Heart left ventricle (tissue), 16 donors: ENCODE data around the gene SULF2. TPM values are rescaled to one million over a fixed set of nuclear protein-coding genes. Genes with fewer than 3 reads are reported as not detected.

ENCODE experiments used
- ATAC-seq, 4 donors: fragments of 200-7000 bp; cut with Tn5 transposase; one replicate each; pipeline ENCODE4 v1.9.1; 2020 to 2022; ENCODE audit warnings: moderate library complexity in 4 of 4, mild to moderate bottlenecking in 3 of 4, moderate number of reproducible peaks in 1 of 4
- DNase-seq, 5 donors: peaks; one replicate each; pipeline ENCODE4 v3.0.0-alpha.2; 2020
- H3K27ac ChIP-seq, 12 donors: fragments of 200-600 bp; sonication (generic) in 4 of 12; one replicate each; pipeline versions ENCODE4 v1.5.0 to v1.8.0; 2016 to 2022; ENCODE audit warnings: mild to moderate bottlenecking in 2 of 12
- H3K27me3 ChIP-seq, 9 donors: fragments of 200-600 bp; sonication (generic) in 2 of 9; one replicate each; pipeline versions ENCODE4 v1.5.1 to v1.8.0; 2016 to 2022; ENCODE audit warnings: mild to moderate bottlenecking in 3 of 9
- H3K36me3 ChIP-seq, 9 donors: fragments of 200-600 bp; sonication (generic) in 2 of 9; one replicate each; pipeline versions ENCODE4 v1.5.0 to v1.8.0; 2018 to 2022; ENCODE audit warnings: mild to moderate bottlenecking in 2 of 9
- H3K4me1 ChIP-seq, 12 donors: fragments of 200-600 bp; sonication (generic) in 4 of 12; one replicate each; pipeline versions ENCODE4 v1.5.0 to v1.8.0; 2016 to 2022; ENCODE audit warnings: mild to moderate bottlenecking in 3 of 12
- H3K4me3 ChIP-seq, 12 donors: fragments of 200-600 bp; sonication (generic) in 4 of 12; one replicate each; pipeline versions ENCODE4 v1.5.0 to v1.8.0; 2017 to 2022; ENCODE audit warnings: mild to moderate bottlenecking in 9 of 12, moderate library complexity in 4 of 12
- H3K9me3 ChIP-seq, 12 donors: fragments of 200-600 bp; sonication (generic) in 4 of 12; one replicate each; pipeline versions ENCODE4 v1.5.0 to v1.8.0; 2016 to 2022; ENCODE audit warnings: mild to moderate bottlenecking in 1 of 12
- CTCF ChIP-seq, 12 donors: fragments of 200-600 bp; sonication (generic) in 4 of 12; IDR thresholded peaks; one replicate each; pipeline versions ENCODE4 v1.5.0 to v1.8.0; 2018 to 2022; ENCODE audit warnings: antibody characterized with exemption in 12 of 12, mild to moderate bottlenecking in 5 of 12
- POLR2A ChIP-seq, 2 donors: fragments of 450-650 bp; IDR thresholded peaks; one replicate each; pipeline ENCODE4 v1.6.1; 2017; ENCODE audit warnings: antibody characterized with exemption in 2 of 2, mild to moderate bottlenecking in 2 of 2, moderate library complexity in 2 of 2
- WGBS, 4 donors: extraction: QIAGEN DNeasy Blood & Tissue Kit in 2 of 4; methylation state at CpG; one replicate each; pipeline versions ENCODE4 v1.1.5 to v1.1.7; 2013 to 2018; 5-methylcytosine and 5-hydroxymethylcytosine counted together
- intact Hi-C, 10 donors: fragments of 100-400 bp; cut with DNase I; formaldehyde crosslinking; loops; one replicate each; pipeline versions ENCODE4 v1.11.1 to v1.14.2; 2022
- polyA plus RNA-seq, 2 donors: library from polyadenylated mRNA; stranded (reverse); fragments of 200-250 nt; gene quantifications; one replicate each; pipeline ENCODE4 v1.2.3, GENCODE V29; 2013
- total RNA-seq, 9 donors: library from RNA; depleted of rRNA in 2 of 9; stranded (reverse); fragments of >200 nt in 2 of 9; fragmentation: NEBNext Ultra II Directional in 3 of 9; extraction: Animal tissue kit (Norgen Biotek cat#: 25700) in 3 of 9; gene quantifications; one replicate each; pipeline versions ENCODE4 v1.1.0 to v1.2.4, GENCODE V29; 2016 to 2023
- donor health status: ischemic (EF 13 %, LVEDD 7.1; RV severe dilation, severe dysfunction).
- donor health status: healthy with polysubstance abuse.
- donor health status: DM: no; HTN: yes; CAD: no.
- donor health status: DM: no; HTN: no; CAD: no.
- donor health status: ischemic (EF 25% LVEDD 6.9; RV normal size, moderate dysfunction).
- donor health status: ischemic (EF 25% LVEDD 5.7; RV mildly dilated, moderate dysfunction).
- donor health status: healthy.
- donor health status: DM: yes; HTN: yes; CAD: no.
- donor health status: ischemic (EF 35%, LVEDD 5.7; RV mildly dilated, moderate dysfunction).
- donor health status: nonischemic (EF 11% LVEDD 7.7; RV severe dilation, severe dysfunction).
- donor health status: DM: yes; HTN: yes; CAD: no.
- donor health status: PGD.
- donor health status: ischemic (EF 29% LVEDD 5.4; RV normal size, mild dysfunction).
- donor health status: nonischemic (EF 23%, LVEDD 6.1; RV moderate dilation, normal function).

Gene SULF2
- total and polyA plus RNA-seq, 11 donors, result 16.7 to 51.5 (median 28.5) TPM

DNA sequence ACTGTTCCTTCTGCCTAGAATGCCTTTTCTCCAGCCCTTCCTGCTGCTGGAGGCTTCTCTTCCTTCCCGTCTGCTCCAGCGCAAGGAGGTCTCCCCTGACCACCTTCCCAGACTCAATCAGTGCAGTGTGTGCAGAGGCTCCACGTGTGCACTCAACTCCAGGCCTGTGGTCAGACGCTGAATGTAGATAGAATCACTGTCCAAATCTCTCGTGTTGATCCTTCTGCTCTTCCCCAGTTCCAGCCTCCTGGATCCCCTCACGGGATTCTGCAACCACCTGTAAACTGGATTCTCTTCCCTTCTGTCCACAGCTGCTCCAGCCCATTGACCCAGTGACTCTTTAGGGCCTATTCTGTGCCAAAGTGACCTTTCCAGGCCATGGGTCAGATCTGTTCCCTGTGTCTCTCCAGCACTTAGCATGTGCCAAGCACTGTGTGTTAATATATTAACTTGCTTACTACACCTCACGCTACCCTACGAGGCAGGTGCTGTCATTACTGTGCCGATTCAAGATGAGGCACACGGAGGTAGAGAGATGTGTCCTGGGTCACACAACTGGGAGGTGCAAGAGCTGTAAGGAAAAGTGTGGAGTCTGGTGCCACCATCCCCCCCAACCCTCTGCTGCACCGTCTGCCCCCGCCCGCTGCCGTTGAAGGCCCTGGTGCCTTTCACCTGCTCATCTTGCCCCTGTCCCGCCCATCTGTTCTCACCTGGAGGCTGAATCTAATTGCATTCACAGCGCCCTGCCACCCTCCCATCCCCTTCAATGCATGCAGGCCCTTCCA, 112.2 kb downstream of the SULF2 start:
- intact Hi-C loops, result loop anchor here in 1 of 10 donors (10.0 kb wide), 1 partner anchor 112 kb away; the partner anchor contains the start of gene SULF2
- peaks cover 0 to 37% (median 12%) of the 10 kb centered on the region in 9 donors for H3K36me3 ChIP-seq
- WGBS, 4 donors, result 95 to 97% (median 96%) methylated on average over 16 of the region's 16 CpGs

GRCh38 chr20:47672166-47672565, 113.1 kb downstream of the SULF2 start:
- no peak overlapping the region for H3K4me3 ChIP-seq
- DNase-seq (peak in 1 of 5 donors; percentile 11), ATAC-seq (no peak)
- TF ChIP-seq CTCF (IDR thresholded peaks at IDR 0.05) (no peak), POLR2A (IDR thresholded peaks at IDR 0.05) (no peak)
- no peak overlapping the region for H3K27ac ChIP-seq
- H3K36me3 ChIP-seq, result peaks cover 0 to 32% (median 12%) of the 10 kb centered on the region in 9 donors
- 95 to 98% (median 96%) methylated on average over 14 to 15 of the region's 15 CpGs for WGBS, 4 donors
- intact Hi-C loops, result loop anchor here in 1 of 10 donors (10.0 kb wide), 1 partner anchor 113 kb away; the partner anchor contains the start of gene SULF2
- no peaks in the 10 kb centered on the region for H3K27me3 ChIP-seq
- peaks cover 0 to 7% (median 0%) of the 10 kb centered on the region in 12 donors for H3K4me1 ChIP-seq
- H3K9me3 ChIP-seq, result no peaks in the 10 kb centered on the region

More for the DNA sequence above, 112.2 kb downstream of the SULF2 start:
- H3K9me3 ChIP-seq, result no peaks in the 10 kb centered on the region
- H3K4me3 ChIP-seq, result no peak overlapping the region
- no peak for ATAC-seq
- no peaks in the 10 kb centered on the region for H3K27me3 ChIP-seq
- H3K27ac ChIP-seq, result no peak overlapping the region
- no peak for TF ChIP-seq POLR2A (IDR thresholded peaks at IDR 0.05)
- TF ChIP-seq CTCF (IDR thresholded peaks at IDR 0.05), result no peak
- H3K4me1 ChIP-seq, result no peaks in the 10 kb centered on the region
- DNase-seq, result no peak

- Histone ChIP-seq H3K9me3 (no peaks in the 10 kb centered on the region), H3K27ac (no peak overlapping the region), H3K36me3 (peaks cover 0 to 30% (median 0%) of the 10 kb centered on the region in 9 donors), H3K4me1 (peaks cover 0 to 7% (median 0%) of the 10 kb centered on the region in 12 donors), H3K27me3 (no peaks in the 10 kb centered on the region), H3K4me3 (no peak overlapping the region)
- DNase-seq (peak in 1 of 5 donors; percentile 18), ATAC-seq (no peak)
- intact Hi-C loops, result loop anchor here in 1 of 10 donors (10.0 kb wide), 1 partner anchor 114 kb away; the partner anchor contains the start of gene SULF2
- TF ChIP-seq CTCF (IDR thresholded peaks at IDR 0.05) (no peak), POLR2A (IDR thresholded peaks at IDR 0.05) (no peak)
- WGBS, 4 donors, result 75 to 84% (median 81%) methylated on average over 10 of the region's 10 CpGs
Measured at GRCh38 chr20:47670913-47671312, 114.4 kb downstream of the SULF2 start.
